OCI-LY1 (cell line): ENCODE data around the gene ERG.

Source experiments
- H2AFZ ChIP-seq: fragments of 200-600 bp; sonication (generic), shearing (Covaris generic); 2 replicates; pipeline ENCODE4 v1.6.0; 2014; ENCODE audit warnings: antibody characterized with exemption, mild to moderate bottlenecking, low read length
- H3F3A ChIP-seq: fragments of 200-600 bp; sonication (generic), shearing (Covaris generic); 2 replicates; pipeline ENCODE4 v1.6.0; 2014; ENCODE audit warnings: mild to moderate bottlenecking, antibody characterized with exemption, low read length, moderate library complexity; ENCODE audit not compliant: insufficient read depth
- H3K27ac ChIP-seq: fragments of 200-600 bp; sonication (generic); 2 replicates; pipeline ENCODE4 v1.5.1; 2014; ENCODE audit warnings: low read length, mixed run types, mild to moderate bottlenecking, low read depth; ENCODE audit not compliant: poor library complexity, severe bottlenecking
- H3K27me3 ChIP-seq: fragments of 200-600 bp; sonication (generic); 2 replicates; pipeline ENCODE4 v1.6.0; 2014; ENCODE audit warnings: antibody characterized with exemption, mild to moderate bottlenecking, low read length, moderate library complexity; ENCODE audit not compliant: insufficient read depth
- H3K36me3 ChIP-seq: fragments of 200-600 bp; sonication (generic); 2 replicates; pipeline ENCODE4 v1.6.1; 2014; ENCODE audit warnings: mild to moderate bottlenecking, antibody characterized with exemption, low read length, moderate library complexity, mixed read lengths; ENCODE audit not compliant: insufficient read depth
- H3K4me1 ChIP-seq: fragments of 200-600 bp; sonication (generic); 2 replicates; pipeline ENCODE4 v1.5.1; 2014; ENCODE audit warnings: mild to moderate bottlenecking, low read length, moderate library complexity; ENCODE audit not compliant: insufficient read depth, severe bottlenecking
- H3K4me2 ChIP-seq: fragments of 200-600 bp; sonication (generic), shearing (Covaris generic); 2 replicates; pipeline ENCODE4 v1.6.1; 2014; ENCODE audit warnings: low read length
- H3K4me3 ChIP-seq: fragments of 200-600 bp; sonication (generic); 2 replicates; pipeline ENCODE4 v1.5.1; 2014; ENCODE audit warnings: low read length, low read depth, mild to moderate bottlenecking, mixed read lengths; ENCODE audit not compliant: poor library complexity, severe bottlenecking
- H3K79me2 ChIP-seq: fragments of 200-600 bp; shearing (Covaris generic); 2 replicates; pipeline ENCODE4 v1.6.1; 2016; ENCODE audit warnings: mixed run types, low read length, mixed read lengths; ENCODE audit not compliant: insufficient read depth
- H3K9ac ChIP-seq: fragments of 200-600 bp; sonication (generic), shearing (Covaris generic); 2 replicates; pipeline ENCODE4 v1.6.1; 2014; ENCODE audit warnings: mild to moderate bottlenecking, low read length, mixed read lengths
- H3K9me2 ChIP-seq: fragments of 200-600 bp; sonication (generic), shearing (Covaris generic); 2 replicates; pipeline ENCODE4 v1.6.1; 2014; ENCODE audit warnings: low read depth, mild to moderate bottlenecking, low read length, mixed read lengths
- H3K9me3 ChIP-seq: fragments of 200-600 bp; shearing (Covaris generic); 2 replicates; pipeline ENCODE4 v1.6.1; 2014; ENCODE audit warnings: low read length, mixed read lengths
- H4K20me1 ChIP-seq: fragments of 200-600 bp; sonication (generic), shearing (Covaris generic); 2 replicates; pipeline ENCODE4 v1.6.0; 2016; ENCODE audit warnings: mild to moderate bottlenecking, low read length; ENCODE audit not compliant: insufficient read depth
- CTCF ChIP-seq: fragments of 200-600 bp; sonication (generic), shearing (Covaris generic); IDR thresholded peaks from 2 replicates; pipeline ENCODE4 v1.5.1; 2017; ENCODE audit warnings: mild to moderate bottlenecking, antibody characterized with exemption, low read length, moderate library complexity, mixed read lengths
- EZH2 ChIP-seq: fragments of 200-600 bp; sonication (generic), shearing (Covaris generic); IDR thresholded peaks from 2 replicates; pipeline ENCODE4 v1.8.0; 2017; ENCODE audit warnings: borderline replicate concordance, mixed run types, mild to moderate bottlenecking, antibody characterized with exemption, low read length, moderate library complexity, mixed read lengths

The ERG gene

GRCh38 chr21:38525454-38525853, 27.2 kb upstream of the ERG start:
- no peaks in the 10 kb centered on the region for H4K20me1 ChIP-seq
- no peaks in the 10 kb centered on the region for H3K27me3 ChIP-seq
- H3K9me2 ChIP-seq: no peaks in the 10 kb centered on the region
- no peaks in the 10 kb centered on the region for H3K9me3 ChIP-seq
- H3K79me2 ChIP-seq: no peaks in the 10 kb centered on the region
- H3F3A ChIP-seq: no peaks in the 10 kb centered on the region
- H3K9ac ChIP-seq: no peak overlapping the region
- H2AFZ ChIP-seq: no peak overlapping the region
- H3K4me1 ChIP-seq: no peaks in the 10 kb centered on the region
- H3K27ac ChIP-seq: no peak overlapping the region
- TF ChIP-seq EZH2 (no peak), CTCF (no peak)
- no peak overlapping the region for H3K4me3 ChIP-seq
- no peaks in the 10 kb centered on the region for H3K36me3 ChIP-seq
- no peak overlapping the region for H3K4me2 ChIP-seq

- no peaks in the 10 kb centered on the region for H4K20me1 ChIP-seq
- H3K9me2 ChIP-seq: no peaks in the 10 kb centered on the region
- TF ChIP-seq CTCF: no peak
- TF ChIP-seq EZH2: no peak
- no peaks in the 10 kb centered on the region for H3K9me3 ChIP-seq
- H3K4me3 ChIP-seq: no peak overlapping the region
- H3K4me2 ChIP-seq: no peak overlapping the region
- no peaks in the 10 kb centered on the region for H3K36me3 ChIP-seq
- no peaks in the 10 kb centered on the region for H3F3A ChIP-seq
- no peaks in the 10 kb centered on the region for H3K27me3 ChIP-seq
- no peaks in the 10 kb centered on the region for H3K79me2 ChIP-seq
- H3K4me1 ChIP-seq: no peaks in the 10 kb centered on the region
- no peak overlapping the region for H3K27ac ChIP-seq
- no peak overlapping the region for H2AFZ ChIP-seq
- H3K9ac ChIP-seq: no peak overlapping the region
Observed at GRCh38 chr21:38524168-38525153, 26.2 kb upstream of the ERG start.

DNA sequence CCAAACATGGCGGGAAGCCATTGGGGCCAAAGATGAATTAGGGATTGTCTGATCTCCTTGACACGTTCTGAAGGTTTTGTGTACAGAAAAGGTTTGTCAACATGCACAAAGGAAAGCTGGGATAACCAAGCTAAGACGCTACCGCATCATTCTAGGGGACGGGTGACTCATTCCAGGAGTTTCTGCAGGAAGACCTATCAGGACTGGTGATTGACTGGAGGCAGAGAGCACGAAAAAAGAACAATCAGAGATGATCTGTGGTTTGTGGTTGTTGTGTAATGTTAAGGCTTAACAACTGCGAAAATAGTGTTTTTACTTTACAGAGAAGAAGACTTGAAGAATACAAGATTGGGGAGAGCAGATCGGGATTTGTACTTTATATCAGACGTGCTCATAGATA, 22.2 kb upstream of the ERG start:
- Histone ChIP-seq H3K27me3 (no peaks in the 10 kb centered on the region; the same call in 1 of the 2 replicates), H3K9me3 (no peaks in the 10 kb centered on the region), H3F3A (no peaks in the 10 kb centered on the region), H3K9ac (no peak overlapping the region), H3K27ac (no peak overlapping the region), H3K4me3 (no peak overlapping the region), H3K9me2 (no peaks in the 10 kb centered on the region), H3K4me1 (no peaks in the 10 kb centered on the region), H4K20me1 (no peaks in the 10 kb centered on the region), H3K36me3 (no peaks in the 10 kb centered on the region), H3K79me2 (no peaks in the 10 kb centered on the region), H2AFZ (no peak overlapping the region), H3K4me2 (no peak overlapping the region)
- TF ChIP-seq CTCF (no peak), EZH2 (no peak)
